Hematopoietic multipotent progenitor cell treated with erythropoietin and hydrocortisone succinate and interleukin-3 and kit ligand, for 8 days (in vitro differentiated cells): ENCODE measurements around the gene ADCY9.

ENCODE experiments used
- DNase-seq: peaks from one replicate; pipeline ENCODE4 v3.0.0-alpha.2; 2015

The ADCY9 gene

GRCh38 chr16:4025428-4025827, 90.8 kb downstream of the ADCY9 start:
- no peak for DNase-seq

DNA sequence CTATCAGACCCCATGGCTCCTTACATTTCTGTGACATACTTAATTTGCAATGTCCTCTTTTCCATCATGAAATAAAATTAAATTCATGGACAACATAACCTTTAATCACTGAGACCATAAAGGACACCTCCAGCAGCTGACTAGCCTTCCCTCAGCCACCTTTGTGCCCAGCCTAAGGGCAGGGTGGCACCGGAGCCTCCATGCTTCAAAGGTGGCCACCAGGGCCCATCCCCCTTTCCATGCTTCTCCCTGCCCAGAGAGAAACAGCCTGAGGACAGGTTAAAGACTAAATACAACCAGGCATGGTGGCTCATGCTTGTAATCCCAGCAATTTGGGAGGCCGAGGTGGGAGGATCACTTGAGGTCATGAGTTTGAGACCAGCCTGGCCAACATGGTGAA, 94.3 kb downstream of the ADCY9 start:
- no peak for DNase-seq

DNA sequence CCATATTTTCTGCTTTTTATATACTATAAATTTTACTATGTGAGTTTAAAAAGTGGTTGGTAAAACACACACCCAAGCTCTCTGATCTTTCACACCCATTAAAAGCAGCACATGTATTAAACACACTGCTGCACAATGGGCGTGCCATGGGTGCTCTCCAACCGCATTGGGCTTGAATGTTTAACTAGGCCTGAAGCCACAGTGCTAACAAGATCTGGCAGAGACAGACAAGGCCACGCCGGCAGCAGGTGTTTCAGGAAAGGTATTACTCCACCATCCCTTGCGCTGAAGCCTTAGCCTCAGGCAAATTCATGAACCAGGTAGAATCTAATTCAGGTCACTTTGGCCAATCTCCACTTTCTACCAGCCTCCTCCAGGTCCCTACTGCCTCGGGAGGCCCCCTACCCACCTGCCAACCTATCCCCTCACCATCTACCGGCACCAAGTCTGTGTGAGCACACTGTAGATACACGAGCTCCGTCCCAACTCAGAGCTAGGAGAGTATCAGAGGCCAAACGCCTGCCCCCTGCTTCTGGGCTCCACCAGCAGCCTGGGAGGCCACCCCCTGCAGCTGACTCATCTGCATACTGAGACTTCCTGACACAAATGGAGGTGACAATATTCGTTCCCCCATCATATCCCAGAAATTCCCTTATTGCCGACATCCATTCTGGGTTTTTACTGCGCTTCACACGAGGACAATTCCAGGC, 95.0 kb downstream of the ADCY9 start:
- no peak for DNase-seq

- DNase-seq = no peak
Observed at GRCh38 chr16:4019371-4019791, 96.9 kb downstream of the ADCY9 start.

GRCh38 chr16:4018391-4018790, 97.9 kb downstream of the ADCY9 start:
- DNase-seq = no peak

DNA sequence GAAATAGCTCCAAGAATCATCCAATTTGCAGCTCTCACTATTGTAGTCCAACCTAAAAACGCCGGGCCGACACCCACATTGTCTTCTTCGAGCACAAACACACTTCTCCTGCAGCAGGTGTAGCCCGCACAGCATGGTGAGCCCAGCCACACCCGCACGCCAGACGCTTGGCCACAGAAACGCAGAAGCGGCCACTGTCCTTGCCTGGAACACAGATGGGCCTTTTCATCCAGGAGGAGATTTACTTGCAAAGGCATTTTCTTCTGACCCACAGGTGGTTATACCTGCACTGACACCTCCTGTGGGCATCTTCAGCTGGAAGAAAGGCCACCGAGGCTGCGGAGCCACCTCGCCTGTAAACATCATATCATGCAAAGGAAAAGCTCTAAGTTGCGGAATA, 98.4 kb downstream of the ADCY9 start:
- no peak for DNase-seq

DNA sequence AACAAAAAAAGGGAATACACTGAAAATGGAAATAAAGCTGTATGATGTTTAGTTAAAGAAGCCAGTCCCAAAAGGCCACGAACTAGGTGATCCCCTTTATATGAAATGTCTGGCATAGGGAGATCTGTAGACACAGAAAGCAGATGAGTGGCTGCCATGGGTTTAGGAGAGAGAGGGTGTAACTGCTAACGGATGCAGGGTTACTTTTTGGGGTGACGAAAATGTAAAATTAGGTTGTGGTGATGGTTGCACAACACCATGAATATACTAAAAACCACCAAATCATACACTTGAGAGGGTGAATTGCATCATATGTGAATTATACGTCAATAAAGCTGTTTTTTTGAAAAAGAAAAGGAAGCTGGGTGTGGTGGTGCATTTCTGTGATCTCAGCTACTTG, 99.6 kb downstream of the ADCY9 start:
- peak; percentile 26 for DNase-seq

- DNase-seq = no peak
Observed at GRCh38 chr16:4016005-4016352, 100.3 kb downstream of the ADCY9 start.

- DNase-seq = no peak
Observed at GRCh38 chr16:4015275-4016004, 100.8 kb downstream of the ADCY9 start.

DNA sequence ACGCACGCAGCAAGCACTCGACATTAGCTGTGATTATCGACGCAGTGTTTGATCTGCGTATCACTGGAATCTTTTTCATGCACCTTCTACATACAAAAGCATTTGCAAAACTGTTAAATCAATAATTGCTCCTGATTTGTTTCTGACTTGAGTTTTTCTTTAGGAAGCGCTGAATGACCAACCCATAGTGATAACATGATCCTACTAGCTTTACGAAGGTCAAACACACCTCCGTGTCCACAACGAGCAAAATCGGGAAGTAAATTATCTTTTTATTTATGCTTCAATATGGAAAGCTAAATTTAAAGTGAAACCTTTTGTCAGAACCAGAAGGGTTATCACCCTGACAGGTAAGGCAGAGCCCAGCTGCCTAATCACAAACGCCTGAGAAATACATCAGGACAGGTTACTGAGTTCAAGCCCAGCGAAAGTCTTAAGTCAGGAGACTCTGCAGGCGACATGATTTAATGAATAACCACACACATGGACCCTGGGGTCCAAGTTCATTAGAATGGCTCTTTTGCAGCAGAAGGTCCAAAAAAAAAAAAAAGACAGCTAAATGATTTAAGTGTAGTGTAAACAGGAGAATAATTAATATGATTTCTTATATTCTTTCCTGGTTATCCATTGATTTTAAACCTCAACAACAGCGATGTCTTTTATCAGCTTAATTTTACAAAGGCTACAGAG, 104.2 kb downstream of the ADCY9 start:
- no peak for DNase-seq

DNA sequence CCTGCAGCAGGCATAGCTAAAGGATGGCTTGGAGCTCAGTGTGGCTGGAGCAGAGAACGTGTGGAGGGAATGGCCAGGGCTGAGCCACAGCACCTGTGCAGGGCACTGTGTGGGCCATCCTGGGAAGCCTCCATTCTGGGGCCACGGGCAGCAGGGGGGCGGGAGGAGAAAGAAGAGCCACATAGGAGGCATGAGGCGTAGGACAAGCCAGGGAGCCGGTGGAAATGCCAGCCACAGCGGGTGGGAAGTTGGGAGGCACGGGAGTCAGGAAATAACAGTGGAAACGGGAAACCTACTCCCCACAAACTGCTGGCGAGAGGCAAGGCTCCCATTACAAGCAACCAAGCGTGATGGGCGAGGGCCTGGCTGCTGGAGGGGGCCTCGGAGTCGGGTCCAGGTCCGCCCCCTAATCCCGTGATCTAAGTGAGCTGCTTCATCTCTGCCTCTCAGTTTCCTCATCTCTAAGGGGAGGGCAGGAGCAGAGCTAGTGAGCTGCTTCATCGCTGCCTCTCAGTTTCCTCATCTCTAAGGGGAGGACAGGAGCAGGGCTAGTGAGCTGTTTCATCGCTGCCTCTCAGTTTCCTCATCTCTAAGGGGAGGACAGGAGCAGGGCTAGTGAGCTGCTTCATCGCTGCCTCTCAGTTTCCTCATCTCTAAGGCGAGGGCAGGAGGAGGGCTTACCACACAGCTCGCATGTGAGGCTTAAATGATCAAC, 104.9 kb downstream of the ADCY9 start:
- no peak for DNase-seq

DNA sequence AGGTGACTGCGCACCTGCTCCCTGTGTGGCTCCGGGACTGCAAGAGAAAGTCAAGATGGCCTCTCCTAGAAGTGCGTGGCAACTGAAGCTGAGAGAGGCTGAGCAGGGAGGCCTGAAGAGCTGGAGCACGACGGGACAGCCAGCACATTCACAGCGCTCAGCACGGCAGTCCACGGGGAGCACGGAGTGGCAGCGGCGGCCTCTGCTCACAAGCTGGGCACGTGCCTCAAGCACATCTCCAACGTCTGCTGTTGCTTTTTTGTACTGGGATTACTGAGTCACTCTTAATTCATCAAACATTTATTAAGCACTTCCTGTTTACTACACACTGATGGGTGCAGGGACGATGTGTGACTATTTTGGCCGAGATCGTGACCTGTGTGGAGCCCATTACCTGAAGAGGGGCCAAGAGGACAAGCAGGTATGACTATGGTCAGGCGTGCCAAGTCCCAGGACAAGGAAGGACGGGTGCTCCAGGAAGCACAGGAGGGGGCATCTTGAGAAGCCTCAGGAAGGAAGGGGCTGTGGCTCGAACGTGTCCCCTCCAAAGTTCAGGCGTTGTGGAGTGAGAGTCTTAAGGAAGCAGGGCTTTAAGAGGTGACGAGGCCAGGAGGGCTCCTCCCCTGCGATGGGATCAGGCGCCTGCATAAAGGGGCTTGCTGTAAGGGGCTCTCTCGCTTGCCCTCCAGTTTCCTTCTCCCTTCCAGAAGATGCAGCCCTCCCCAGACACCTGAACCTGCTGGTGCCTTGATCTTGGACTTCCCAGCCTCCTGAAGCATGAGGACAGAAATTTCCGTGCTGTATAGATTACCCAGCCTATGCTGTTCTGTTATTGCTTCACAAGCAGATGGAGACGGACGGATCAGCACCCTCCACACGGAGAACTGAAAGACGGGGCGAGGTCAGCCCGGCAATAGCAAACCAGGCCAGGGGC, 105.8 kb downstream of the ADCY9 start:
- DNase-seq = no peak

DNA sequence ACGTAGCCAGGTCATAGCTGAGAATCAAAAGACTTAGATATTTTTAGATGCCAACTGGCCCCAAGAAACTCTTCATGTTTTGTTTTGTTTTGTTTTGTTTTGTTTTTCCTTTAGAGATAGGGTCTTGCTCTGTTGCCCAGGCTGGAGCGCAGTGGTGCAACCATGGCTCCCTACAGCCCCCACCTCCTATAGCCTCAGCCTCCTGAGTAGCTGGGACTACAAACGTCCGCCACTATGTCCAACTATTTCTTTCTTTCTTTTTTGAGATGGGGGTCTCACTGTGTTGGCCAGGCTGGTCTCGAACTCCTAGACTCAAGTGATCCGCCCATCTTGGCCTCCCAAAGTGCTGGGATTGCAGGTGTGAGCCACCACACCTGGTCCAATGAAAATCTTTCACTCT, 107.1 kb downstream of the ADCY9 start:
- DNase-seq = no peak

- DNase-seq = no peak
Observed at GRCh38 chr16:4008116-4008515, 108.1 kb downstream of the ADCY9 start.

GRCh38 chr16:4006397-4006999, 109.7 kb downstream of the ADCY9 start:
- DNase-seq = no peak

GRCh38 chr16:4005731-4006130, 110.5 kb downstream of the ADCY9 start:
- DNase-seq = no peak

DNA sequence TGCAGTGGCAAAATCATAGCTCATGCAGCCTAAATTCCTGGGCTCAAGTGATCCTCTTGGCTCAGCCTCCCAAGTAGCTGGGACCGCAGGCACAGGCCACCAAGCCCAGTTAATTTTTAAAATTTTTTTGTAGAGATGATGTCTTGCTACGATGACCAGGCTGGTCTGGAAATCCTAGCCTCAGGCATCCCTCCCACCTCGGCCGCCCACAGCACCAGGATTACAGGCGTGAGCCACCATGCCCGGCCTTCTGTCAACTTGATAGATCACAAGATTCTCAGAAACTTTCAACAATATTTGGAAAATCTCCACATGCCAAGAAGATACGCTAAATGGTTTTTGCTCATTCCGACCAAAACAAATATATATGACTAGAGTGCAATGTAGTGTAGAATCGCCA, 111.0 kb downstream of the ADCY9 start:
- DNase-seq = no peak

GRCh38 chr16:4004206-4004605, 112.0 kb downstream of the ADCY9 start:
- DNase-seq = no peak

- no peak for DNase-seq
Observed at GRCh38 chr16:4003576-4003975, 112.7 kb downstream of the ADCY9 start.

- DNase-seq = no peak
Observed at GRCh38 chr16:4003166-4003565, 113.1 kb downstream of the ADCY9 start.

GRCh38 chr16:4002121-4002520, 114.1 kb downstream of the ADCY9 start:
- DNase-seq = no peak
